ENCODE measurements around the gene IFT27.

DNA sequence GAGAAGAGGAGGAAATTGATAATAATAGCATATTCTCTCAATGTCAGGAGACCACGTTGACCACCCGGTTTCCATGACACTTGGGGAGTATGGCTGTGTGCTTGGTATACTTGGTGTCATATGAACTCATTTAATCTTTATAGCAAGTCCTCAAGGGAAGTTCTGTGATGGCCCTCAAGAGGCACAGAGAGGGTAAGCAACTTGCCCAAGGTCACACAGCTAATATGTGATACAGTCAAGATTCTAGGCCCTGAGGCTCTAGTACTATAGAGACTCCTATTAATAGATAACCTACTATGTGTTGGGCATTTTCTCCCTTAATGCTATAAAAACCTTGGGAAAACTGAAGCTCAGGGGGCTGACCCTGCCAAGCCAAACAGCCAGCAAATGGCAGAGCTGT is 61.8 kb downstream of the IFT27 start:
- TF ChIP-seq, protein P1, sequence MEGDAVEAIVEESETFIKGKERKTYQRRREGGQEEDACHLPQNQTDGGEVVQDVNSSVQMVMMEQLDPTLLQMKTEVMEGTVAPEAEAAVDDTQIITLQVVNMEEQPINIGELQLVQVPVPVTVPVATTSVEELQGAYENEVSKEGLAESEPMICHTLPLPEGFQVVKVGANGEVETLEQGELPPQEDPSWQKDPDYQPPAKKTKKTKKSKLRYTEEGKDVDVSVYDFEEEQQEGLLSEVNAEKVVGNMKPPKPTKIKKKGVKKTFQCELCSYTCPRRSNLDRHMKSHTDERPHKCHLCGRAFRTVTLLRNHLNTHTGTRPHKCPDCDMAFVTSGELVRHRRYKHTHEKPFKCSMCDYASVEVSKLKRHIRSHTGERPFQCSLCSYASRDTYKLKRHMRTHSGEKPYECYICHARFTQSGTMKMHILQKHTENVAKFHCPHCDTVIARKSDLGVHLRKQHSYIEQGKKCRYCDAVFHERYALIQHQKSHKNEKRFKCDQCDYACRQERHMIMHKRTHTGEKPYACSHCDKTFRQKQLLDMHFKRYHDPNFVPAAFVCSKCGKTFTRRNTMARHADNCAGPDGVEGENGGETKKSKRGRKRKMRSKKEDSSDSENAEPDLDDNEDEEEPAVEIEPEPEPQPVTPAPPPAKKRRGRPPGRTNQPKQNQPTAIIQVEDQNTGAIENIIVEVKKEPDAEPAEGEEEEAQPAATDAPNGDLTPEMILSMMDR (conservative IDR thresholded peaks at IDR 0.05): no peak
- no peak for TF ChIP-seq EZH2 (IDR thresholded peaks at IDR 0.05; ENCODE audit: low read depth)
